ENCODE measurements around the gene STK33.

Gene STK33

GRCh38 chr11:8593935-8594909, at the start of gene STK33:
STK33 (minus strand) TSS chr11:8594228; CDS start chr11:8474905, 119,323 bp downstream.
- FAIRE-seq, result peak; percentile 68
- DNase-seq (ENCODE audit: insufficient read length, low spot score), result no peak

DNA sequence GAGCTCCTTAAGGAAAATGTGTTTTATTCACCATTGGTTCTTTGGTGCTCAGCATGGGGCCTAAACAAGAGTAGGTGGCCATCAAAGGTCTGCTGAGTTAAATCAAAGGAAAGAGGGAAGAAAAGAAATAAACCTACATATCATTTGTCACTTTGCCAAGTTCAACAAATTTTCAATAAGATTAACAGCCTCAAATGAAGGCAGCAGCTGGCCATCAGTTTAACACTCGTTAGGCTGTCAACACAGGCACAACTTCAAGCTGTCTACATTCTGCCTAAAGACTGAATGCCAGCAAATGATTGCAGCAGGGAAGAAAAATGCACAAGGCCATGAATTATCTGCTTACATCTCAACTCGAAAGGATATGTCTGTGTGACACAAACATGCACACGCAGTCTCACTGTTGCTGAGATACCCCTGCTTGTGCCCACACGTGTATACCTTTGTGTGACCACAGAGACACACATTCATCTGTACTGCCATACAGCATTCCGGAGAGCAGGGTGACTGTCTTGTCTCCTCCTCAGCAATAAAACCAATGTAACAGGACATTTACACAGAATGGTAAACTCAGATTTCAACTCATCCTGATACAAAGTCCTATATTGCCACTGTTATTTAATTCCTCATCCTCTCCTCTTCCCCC, 48.3 kb upstream of the STK33 start:
- DNase-seq (ENCODE audit: insufficient read length, low spot score) (no peak), FAIRE-seq (no peak)

GRCh38 chr11:8641332-8641731, 47.3 kb upstream of the STK33 start:
- DNase-seq (ENCODE audit: insufficient read length, low spot score), result no peak
- no peak for FAIRE-seq

DNA sequence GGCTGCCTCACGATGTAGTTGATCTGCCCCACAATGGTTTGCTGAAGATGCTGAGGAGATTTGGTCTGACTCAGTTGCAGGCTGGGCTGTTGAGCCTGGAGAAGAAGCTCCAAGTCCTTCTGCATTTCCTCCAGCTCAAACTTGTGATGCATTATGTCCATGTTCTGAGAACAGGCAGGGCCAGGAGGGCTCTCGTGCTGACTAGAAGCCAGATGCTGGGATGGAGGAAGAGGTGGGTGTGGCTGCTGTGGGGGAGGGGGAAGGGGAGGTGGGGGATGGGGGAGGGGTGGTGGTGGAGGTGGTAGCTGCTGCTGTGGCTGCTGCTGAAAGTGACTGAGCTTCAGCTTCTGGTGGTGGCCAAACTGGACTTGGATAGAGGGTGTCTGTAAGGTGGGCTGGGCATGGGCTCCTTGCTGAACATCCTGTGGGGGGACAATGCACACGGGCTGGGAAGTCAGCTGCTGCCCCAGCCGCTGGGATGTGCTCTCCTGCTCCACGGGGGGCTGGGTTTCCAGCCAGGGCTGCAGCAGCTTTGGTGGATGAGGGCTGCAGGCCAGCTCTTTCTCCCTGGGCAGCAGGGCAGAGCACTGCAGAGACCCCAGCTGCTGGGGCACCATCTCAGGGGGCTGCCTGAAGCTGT, 46.4 kb upstream of the STK33 start:
- DNase-seq (ENCODE audit: insufficient read length, low spot score) (no peak), FAIRE-seq (no peak)

GRCh38 chr11:8639655-8640054, 45.6 kb upstream of the STK33 start:
- DNase-seq (ENCODE audit: insufficient read length, low spot score), result no peak
- FAIRE-seq, result no peak

DNA sequence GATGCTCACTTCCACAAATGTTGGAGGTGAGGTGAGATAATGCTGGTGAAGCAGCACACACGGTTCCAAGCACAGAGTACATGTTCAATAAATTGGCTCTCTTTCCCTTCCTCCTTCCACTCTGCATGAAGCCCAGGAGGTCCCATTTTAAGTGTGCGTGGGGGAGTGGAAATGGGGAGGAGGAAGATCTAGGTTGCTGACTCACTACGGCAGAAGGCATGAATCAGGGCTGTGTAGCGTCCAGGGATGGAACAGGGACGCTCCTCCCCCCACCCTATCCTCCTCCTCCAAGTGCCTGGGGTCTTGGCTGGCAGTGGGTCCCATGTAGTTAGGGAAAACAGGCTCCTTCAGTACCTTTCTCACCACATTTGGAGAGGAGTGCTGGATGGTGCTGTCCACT, 44.3 kb upstream of the STK33 start:
- no peak for FAIRE-seq

GRCh38 chr11:8636127-8636526, 42.1 kb upstream of the STK33 start:
- DNase-seq (ENCODE audit: insufficient read length, low spot score) (no peak), FAIRE-seq (peak; percentile 70)

More for the DNA sequence above, 44.3 kb upstream of the STK33 start:
- DNase-seq (ENCODE audit: insufficient read length, low spot score), result no peak

DNA sequence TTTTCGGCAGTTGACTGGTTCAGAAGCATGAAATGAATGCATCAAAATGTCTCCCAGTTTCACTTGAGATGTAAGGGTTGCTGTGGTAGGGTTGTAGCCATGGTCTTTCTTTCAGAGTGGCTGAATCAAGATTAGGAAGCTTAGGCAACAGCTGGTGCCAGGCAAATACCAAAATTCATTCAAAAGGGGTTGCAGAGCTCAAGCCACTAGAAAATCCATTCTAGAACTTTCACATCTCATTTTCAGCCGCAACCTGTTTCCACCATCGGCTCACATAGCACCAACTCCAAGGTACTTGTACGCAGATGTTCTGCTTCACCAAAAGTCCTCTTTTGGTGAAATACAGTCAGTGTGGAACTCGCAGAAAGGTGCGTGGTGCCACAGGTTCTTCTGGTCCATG, 40.5 kb upstream of the STK33 start:
- DNase-seq (ENCODE audit: insufficient read length, low spot score), result no peak
- FAIRE-seq, result no peak

GRCh38 chr11:8631395-8632118, 37.5 kb upstream of the STK33 start:
- DNase-seq (ENCODE audit: insufficient read length, low spot score) (peak; percentile 11), FAIRE-seq (no peak)

DNA sequence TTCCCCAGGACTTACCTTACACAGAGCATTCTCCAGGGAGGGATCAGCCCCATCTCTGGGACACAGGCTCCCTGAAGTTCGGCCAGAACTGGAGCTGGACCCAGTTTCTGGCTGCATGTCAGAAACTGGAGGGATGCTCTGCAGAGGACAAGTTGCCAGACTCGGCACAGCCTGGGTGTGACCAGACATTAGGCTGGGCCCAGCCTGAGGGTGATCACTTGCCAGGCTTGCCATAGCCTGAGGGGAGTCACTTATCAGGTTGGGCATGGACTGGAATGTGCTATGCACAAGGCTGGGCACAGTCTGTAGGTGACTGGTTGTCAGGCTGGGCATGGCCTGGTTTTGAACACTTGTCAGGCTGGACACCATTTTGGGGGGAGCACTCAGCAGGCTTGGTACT, 30.7 kb upstream of the STK33 start:
- DNase-seq (ENCODE audit: insufficient read length, low spot score), result no peak
- no peak for FAIRE-seq

DNA sequence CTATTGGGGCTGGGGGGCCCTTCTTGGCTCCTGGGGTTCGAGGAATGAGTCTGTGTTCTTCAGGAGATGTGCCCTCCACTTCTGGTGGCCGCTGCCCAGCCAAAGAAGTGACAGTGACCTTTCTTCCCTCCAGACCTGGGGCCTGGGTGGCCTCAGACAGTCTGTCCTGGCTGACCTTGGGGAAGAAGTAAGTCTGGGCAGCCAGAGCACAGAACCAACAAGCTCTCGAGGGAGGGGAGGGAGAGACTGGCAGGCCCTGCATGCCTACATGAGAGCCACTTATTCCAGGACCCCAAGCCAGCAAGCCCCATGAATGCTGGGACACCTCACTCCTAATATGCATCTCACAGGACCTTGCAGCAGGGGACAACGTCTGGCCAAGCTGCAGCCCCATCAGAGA, 27.1 kb upstream of the STK33 start:
- no peak for DNase-seq (ENCODE audit: insufficient read length, low spot score)
- no peak for FAIRE-seq

DNA sequence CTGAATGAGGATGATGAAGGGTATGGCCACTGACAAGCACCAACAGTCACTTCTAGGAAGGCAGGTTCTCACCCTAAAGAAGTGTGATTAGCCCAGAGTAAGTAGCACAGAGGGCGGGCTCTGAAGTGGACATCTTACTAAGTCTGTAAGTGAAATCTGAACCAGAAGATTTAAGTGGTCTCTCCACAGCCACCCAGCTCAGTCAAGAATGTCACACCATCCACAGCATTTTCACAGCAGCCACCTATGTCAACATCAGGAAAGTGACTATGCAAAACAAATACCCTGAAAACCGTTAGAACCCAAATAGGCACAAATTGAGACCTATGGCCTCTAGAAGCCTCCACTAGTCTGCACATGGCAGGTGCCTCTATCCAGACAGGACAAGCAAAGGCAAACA, 23.0 kb upstream of the STK33 start:
- DNase-seq (ENCODE audit: insufficient read length, low spot score), result no peak
- no peak for FAIRE-seq

- no peak for FAIRE-seq
- no peak for DNase-seq (ENCODE audit: insufficient read length, low spot score)
Measured at GRCh38 chr11:8615291-8616032, 21.4 kb upstream of the STK33 start.

GRCh38 chr11:8614497-8614896, 20.5 kb upstream of the STK33 start:
- no peak for FAIRE-seq
- no peak for DNase-seq (ENCODE audit: insufficient read length, low spot score)

GRCh38 chr11:8613036-8613435, 19.0 kb upstream of the STK33 start:
- FAIRE-seq (no peak), DNase-seq (ENCODE audit: insufficient read length, low spot score) (no peak)

DNA sequence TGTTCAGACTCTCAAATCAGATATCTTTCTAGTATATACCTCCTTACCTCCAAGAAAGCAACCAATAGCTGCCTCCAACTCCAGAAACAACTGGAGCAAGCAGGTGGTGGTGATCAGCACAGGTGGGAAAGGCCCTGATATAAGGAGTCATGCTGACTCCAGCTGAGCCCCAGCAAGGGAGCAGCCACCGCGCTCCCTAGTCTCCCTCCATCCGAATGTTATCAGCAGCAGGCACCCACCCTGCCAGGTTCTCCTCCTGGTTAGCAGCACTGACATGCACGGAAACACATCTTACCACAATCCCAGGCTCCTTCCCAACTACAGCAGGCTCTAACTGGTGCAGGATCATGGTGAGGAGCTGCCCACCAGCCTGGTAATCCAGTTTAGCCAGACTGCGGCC, 18.5 kb upstream of the STK33 start:
- DNase-seq (ENCODE audit: insufficient read length, low spot score) (no peak), FAIRE-seq (no peak)

GRCh38 chr11:8610532-8611116, 16.6 kb upstream of the STK33 start:
- FAIRE-seq (no peak), DNase-seq (ENCODE audit: insufficient read length, low spot score) (no peak)

- DNase-seq (ENCODE audit: insufficient read length, low spot score) (no peak), FAIRE-seq (no peak)
Measured at GRCh38 chr11:8608652-8609051, 14.6 kb upstream of the STK33 start.

DNA sequence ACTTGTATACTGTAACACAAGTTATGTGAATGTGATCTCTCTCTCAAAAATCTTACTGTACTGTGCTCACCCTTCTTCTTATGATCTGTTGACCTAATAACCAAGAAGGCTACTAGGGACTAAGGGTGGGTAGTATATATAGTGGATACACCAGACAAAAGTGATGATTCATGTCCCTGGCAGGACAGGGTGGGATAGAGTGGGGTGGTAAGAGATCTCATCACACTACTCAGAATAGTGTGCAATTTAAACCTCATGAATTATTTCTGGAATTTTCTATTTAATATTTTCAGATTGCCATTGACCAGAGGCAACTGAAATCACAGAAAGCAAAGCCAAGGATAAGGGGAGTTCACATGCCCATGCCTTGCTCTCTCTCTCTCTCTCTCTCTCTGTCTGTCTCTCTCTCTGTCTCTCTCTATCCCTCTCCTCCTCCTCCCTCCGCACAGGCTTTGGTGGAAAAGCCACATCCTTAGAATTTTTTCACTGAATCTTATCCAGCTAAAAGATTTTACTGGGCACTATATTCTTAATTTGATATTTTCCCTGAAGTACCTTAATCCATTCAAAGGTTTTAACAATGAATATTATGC, 12.0 kb upstream of the STK33 start:
- DNase-seq (ENCODE audit: insufficient read length, low spot score), result no peak
- no peak for FAIRE-seq

Measured in HTR-8/SVneo (cell line).